PFSK-1 (cell line): ENCODE measurements around the gene MVP.

Source experiments
- POLR2AphosphoS5 ChIP-seq: IDR thresholded peaks from 2 replicates; pipeline ENCODE4 v1.6.1; 2012; ENCODE audit warnings: low read depth, mild to moderate bottlenecking, control low read depth, low read length, moderate library complexity
- SIN3A ChIP-seq: IDR thresholded peaks from 2 replicates; pipeline ENCODE4 v1.6.1; 2012; ENCODE audit warnings: mild to moderate bottlenecking, low read length, moderate library complexity, borderline replicate concordance; ENCODE audit not compliant: insufficient read depth
- TAF1 ChIP-seq: IDR thresholded peaks from 2 replicates; pipeline ENCODE4 v1.6.1; 2012; ENCODE audit warnings: low read length, control low read depth, borderline replicate concordance; ENCODE audit not compliant: insufficient read depth
- TF ChIP-seq, protein P1 (sequence below), 2 experiments: IDR thresholded peaks; 2 replicates each; pipeline versions ENCODE4 v1.6.1 to v1.8.0; 2011 to 2012; ENCODE audit warnings: low read depth in 2 of 2, low read length in 2 of 2, control low read depth in 1 of 2, inconsistent platforms in 1 of 2, mild to moderate bottlenecking in 1 of 2, moderate library complexity in 1 of 2; ENCODE audit not compliant: insufficient read depth in 1 of 2

DNA sequence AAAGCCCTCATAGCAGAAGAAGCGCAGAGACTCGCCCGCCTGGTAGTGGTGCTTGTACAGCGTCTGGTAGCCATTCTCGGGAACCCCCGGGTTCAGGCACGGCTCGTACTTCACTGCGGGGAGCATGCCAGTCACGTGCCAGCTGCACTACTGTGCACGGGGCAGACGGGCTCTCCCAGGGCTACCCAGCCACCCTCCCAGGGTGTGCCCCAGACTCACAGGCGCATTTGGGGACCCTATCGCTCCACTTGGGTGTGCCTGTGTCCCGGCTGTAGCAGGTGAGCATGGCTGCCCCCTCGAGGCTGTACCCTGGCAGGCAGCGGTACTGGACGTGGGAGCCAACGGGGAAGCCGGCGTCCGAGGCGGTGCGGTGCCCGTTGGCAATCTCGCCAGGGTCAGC is 53.1 kb downstream of the MVP start:
- TF ChIP-seq TAF1 (no peak), POLR2AphosphoS5 (no peak), SIN3A (no peak)
- TF ChIP-seq, protein P1, sequence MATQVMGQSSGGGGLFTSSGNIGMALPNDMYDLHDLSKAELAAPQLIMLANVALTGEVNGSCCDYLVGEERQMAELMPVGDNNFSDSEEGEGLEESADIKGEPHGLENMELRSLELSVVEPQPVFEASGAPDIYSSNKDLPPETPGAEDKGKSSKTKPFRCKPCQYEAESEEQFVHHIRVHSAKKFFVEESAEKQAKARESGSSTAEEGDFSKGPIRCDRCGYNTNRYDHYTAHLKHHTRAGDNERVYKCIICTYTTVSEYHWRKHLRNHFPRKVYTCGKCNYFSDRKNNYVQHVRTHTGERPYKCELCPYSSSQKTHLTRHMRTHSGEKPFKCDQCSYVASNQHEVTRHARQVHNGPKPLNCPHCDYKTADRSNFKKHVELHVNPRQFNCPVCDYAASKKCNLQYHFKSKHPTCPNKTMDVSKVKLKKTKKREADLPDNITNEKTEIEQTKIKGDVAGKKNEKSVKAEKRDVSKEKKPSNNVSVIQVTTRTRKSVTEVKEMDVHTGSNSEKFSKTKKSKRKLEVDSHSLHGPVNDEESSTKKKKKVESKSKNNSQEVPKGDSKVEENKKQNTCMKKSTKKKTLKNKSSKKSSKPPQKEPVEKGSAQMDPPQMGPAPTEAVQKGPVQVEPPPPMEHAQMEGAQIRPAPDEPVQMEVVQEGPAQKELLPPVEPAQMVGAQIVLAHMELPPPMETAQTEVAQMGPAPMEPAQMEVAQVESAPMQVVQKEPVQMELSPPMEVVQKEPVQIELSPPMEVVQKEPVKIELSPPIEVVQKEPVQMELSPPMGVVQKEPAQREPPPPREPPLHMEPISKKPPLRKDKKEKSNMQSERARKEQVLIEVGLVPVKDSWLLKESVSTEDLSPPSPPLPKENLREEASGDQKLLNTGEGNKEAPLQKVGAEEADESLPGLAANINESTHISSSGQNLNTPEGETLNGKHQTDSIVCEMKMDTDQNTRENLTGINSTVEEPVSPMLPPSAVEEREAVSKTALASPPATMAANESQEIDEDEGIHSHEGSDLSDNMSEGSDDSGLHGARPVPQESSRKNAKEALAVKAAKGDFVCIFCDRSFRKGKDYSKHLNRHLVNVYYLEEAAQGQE (IDR thresholded peaks at IDR 0.05; ENCODE audit: insufficient read depth in 1 of 2, low read depth in 2 of 2, low read length in 2 of 2), result no peak
